ENCODE results near the gene THRB.

Gene THRB

DNA sequence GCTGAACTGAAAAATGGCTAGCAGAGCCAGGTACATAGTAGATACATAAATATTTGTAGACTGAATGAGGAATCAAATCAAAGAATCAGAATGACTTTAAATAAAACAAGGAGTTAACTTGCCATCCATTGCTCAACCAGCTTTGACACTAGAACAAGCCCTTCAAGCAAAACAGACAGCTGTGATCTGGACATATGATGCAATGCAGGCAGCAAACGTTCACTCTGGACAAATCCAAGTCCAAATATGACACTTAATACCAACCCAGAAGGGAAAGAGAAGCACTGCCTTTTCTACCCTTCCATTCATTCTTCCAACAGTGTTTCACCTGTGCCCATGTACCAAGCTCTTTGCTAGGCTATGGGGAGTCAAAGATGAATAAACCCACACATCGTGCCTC lies 4.5 kb downstream of the THRB start:
- DNase-seq, result no peak

GRCh38 chr3:24487325-24488262 lies 7.1 kb downstream of the THRB start:
- DNase-seq, result no peak

GRCh38 chr3:24485511-24485910 lies 9.1 kb downstream of the THRB start:
- DNase-seq, result no peak

GRCh38 chr3:24483873-24484272 lies 10.8 kb downstream of the THRB start:
- DNase-seq, result no peak

GRCh38 chr3:24482096-24482705 lies 12.4 kb downstream of the THRB start:
- DNase-seq, result no peak

DNA sequence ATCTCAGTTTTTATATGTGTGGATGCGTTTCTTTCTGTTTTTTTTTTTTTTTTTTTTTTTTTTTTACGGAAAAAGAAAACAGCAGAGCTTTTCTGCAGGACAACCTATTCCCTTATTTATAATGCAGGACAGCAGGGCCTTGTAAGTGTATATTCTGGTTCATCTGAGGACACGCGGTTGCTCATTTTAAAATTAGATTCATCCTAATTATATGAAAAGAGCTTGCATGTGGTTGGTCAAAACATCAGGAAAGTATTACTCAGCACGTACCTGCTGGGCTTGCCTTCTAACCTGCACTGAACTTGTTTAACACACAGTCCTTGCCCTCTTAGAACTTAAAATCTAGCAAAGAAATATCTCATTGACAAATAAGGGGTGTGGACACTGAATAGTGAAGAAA lies 13.5 kb downstream of the THRB start:
- no peak for DNase-seq

DNA sequence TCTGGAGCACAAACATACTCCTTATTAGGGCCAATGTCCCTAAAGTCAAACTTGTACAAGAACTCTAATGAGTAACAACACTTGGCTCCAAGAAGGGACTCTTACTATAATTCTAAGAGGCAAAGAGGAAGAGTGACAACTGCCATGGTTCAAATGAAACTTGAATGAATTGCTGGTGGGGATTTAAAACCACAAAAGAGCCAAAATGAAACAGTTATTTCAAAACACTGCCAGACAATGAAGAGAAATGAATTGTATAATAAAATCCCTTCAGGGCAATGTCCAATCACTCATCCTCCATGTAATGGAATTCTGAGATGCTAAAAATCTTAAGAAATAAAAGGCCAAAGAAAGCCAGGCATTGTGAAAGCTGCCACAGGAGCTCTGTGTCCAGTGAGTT lies 14.2 kb downstream of the THRB start:
- no peak for DNase-seq

- DNase-seq, result no peak
Measured at GRCh38 chr3:24479816-24480215, 14.8 kb downstream of the THRB start.

DNA sequence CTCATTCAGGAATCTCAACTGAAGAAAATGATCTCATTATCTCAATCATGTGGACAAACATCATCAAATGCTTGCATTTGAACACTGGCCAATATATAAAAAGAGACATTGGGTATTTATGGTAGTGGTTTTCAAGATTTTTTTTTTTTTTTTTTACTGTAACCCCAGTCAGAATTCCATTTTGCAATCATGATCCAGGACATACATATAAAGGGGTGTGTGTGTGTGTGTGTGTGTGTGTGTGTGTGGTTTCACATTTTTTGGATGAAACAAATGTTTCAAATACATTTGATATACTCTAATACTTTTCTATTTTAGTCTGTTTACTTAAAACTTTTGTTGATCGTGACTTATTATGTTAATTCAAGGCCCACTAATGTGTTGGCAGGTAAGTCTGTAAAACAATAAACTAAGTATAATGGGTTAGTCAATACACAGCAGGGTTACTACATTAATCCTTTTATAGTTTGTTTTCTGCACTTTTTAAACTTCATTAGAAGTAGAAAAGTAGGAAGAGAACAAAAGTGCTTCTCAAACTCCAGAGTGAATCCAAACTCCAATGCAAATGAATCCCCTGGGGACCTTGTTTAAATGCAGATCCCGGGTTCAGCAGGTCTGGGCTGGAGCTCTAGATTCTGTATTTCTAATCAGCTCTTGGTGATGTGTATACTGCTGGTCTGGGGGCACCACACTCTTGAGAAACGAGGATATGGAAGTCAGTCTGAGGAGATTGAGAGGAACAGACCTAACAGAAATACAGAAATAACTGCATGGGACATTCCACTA lies 17.6 kb downstream of the THRB start:
- no peak for DNase-seq

DNA sequence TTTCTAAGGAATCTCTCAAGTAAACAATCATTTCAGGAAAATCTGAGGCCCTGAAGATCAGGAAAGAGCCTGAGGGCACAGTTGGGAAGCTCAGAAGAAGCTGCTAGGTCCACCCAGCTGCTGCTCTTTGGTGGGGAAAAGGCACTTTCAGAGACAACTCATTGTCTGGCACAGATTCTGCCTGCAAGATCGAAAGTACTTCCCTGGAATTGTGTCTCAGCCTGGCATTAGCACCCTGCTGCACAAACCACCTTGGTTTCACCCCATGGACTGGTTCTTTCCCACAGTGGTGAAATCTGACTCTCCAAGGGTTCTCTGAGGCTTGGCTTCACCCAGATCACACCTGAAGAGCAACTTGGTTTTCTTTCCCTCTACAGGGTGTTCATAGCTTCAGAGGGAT lies 18.7 kb downstream of the THRB start:
- DNase-seq, result no peak

DNA sequence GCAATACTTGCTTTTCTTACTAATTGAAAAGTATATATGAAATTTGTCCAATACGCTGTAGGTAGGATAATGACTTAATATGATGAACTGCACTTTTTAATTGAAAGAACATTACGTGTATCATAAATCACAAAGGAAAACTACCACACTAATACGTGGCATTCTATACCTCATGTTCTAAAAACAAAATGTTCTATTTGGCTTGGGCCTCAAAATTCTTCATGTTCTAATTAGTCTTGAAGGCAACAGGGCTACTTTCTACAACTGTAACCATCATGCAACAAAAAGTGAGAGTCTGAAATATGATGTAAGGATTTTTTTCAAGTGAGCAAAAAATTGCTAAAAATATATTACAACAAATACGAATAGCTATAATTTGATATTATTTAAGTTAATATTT lies 19.8 kb downstream of the THRB start:
- DNase-seq, result no peak

DNA sequence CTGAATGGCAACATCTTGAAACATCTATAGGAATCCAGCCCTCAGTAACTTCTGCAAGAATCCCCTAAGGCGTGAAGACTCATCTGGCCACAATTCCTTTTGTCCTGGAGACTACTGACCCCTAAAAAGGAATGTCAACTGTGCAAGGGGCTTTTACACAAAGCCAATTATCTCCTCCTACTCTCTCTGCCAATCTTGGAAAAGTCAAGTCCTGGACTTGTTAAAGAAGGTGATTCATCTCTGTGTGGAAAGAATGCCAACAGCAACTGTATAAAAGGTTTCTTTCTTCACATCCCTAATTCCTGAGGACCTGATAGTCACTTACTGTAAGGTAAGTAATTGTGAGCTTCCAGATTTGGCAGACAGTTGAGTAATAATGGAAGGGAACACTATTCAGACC lies 22.3 kb downstream of the THRB start:
- no peak for DNase-seq

DNA sequence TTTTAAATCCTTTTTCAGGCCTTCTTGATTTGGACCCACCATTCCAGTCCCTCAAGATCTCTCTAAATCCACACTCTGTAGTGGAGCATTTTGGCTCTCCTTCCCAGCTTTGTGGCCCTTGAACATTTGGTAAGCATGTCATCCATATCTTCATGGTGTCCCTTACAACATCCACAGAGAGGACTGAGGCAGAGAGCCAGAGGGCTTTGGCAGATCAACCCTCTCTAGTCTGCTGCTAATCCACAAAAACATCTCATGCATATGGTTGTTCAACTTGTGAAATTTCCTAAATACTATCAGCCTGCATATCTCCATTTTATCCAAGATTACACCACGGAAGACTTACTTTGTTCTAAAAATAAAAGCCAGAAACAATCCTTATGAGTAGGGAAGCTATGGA lies 23.2 kb downstream of the THRB start:
- no peak for DNase-seq

DNA sequence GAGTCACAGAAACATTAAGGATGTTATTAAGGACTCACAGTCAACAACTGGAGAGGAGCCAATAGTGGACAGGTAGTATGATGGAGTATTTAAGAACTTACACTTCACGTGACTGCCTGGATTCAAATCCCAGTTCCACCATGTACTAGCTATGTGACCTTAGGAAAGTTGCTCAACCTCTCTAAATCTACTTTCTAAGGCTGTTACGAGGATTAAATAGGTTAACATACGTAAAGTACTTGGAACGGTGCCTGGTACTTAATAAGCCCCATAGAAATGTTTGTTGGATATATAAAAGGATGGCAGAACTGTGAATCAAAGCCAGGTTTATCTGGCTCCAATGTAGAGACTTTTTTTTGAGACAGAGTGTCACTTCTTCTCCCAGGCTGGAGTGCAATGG lies 24.4 kb downstream of the THRB start:
- no peak for DNase-seq

DNA sequence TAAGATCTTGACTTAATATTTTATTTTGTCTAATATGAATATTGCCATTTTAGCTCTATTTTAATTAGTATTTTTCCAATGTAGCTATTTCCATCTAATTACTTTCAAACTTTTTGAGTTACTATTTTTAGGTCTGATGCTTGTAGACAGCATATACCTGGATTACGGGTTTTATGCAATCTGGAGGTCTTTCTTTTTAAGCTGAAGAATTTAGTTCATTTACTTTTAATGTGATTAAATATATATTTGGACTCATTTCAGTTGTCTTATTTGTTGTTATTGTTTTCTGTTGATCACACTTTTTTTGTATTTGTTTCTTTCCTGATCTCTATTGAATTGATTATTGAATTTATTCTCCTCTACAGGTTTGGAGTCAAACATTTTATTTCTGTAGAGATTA lies 30.3 kb downstream of the THRB start:
- no peak for DNase-seq

- DNase-seq, result no peak
Measured at GRCh38 chr3:24462737-24463136, 31.9 kb downstream of the THRB start.

DNA sequence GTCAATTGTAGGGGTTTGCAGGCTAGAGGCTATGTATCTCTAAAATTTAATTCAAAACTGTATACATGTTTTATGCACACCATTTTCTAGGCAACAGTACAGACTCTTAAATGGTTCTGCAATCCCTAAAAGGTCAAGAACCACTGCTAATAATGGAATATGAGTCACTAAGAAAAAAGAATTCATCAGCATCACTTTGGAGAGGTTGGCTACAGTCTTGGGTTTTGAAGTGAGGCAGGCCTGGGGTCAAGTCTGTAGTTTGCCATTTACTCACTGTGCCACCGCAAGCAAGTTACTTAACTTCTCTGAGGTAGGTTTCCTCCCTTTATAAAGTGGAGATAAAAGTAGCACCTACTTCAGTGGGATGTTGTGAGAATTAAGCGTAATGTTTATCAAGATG lies 33.7 kb downstream of the THRB start:
- DNase-seq, result no peak

GRCh38 chr3:24457719-24458118 lies 36.9 kb downstream of the THRB start:
- DNase-seq, result no peak

DNA sequence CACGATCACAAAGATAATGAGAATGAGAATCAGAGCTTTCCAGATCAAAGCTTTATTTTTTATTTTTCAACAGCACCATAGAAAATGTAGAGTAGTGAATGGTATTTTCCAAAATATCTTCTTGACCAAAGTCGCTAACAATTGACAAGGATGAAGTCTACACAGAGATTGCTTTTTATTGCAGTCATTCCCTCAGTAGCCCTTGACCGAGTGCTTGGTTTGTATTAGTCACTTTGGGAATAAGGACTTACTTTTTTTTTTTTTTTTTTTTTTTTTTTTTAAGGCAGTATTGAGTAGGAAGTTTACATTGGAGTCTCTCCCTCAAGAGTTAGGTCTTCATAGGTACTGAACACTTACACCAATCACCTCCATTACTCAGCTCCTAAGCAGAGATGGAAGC lies 39.8 kb downstream of the THRB start:
- no peak for DNase-seq

- no peak for DNase-seq
Measured at GRCh38 chr3:24454393-24454792, 40.3 kb downstream of the THRB start.

- DNase-seq, result no peak
Measured at GRCh38 chr3:24451461-24452099, 43.1 kb downstream of the THRB start.

Data from amygdala (tissue), 56 donors.